GM18505 (cell line): ENCODE results near the gene ARMC3.

Experiments
- ATAC-seq: cut with Tn5 transposase; IDR thresholded peaks from one replicate; pipeline ENCODE4 v1.9.1; 2021; ENCODE audit not compliant: unreplicated experiment
- POLR2A ChIP-seq: IDR thresholded peaks from 4 replicates; pipeline ENCODE4 v1.6.1; 2011; ENCODE audit warnings: borderline replicate concordance; ENCODE audit not compliant: insufficient read depth, insufficient read length; ENCODE audit errors: extremely low read depth

The ARMC3 gene

GRCh38 chr10:23075672-23076071 is 147.8 kb downstream of the ARMC3 start:
- no peak for TF ChIP-seq POLR2A
- ATAC-seq: no peak

GRCh38 chr10:23078114-23078513 is 150.3 kb downstream of the ARMC3 start:
- TF ChIP-seq POLR2A: no peak
- ATAC-seq: no peak

GRCh38 chr10:23079700-23080099 is 151.8 kb downstream of the ARMC3 start:
- no peak for TF ChIP-seq POLR2A
- no peak for ATAC-seq

GRCh38 chr10:23080262-23080661 is 152.4 kb downstream of the ARMC3 start:
- ATAC-seq: no peak
- no peak for TF ChIP-seq POLR2A

- ATAC-seq: no peak
- TF ChIP-seq POLR2A: no peak
Observed at GRCh38 chr10:23081221-23081750, 153.4 kb downstream of the ARMC3 start.

GRCh38 chr10:23081891-23082290 is 154.0 kb downstream of the ARMC3 start:
- TF ChIP-seq POLR2A: no peak
- no peak for ATAC-seq
